Breast epithelium (tissue), 4 donors: Measurements from ENCODE around the gene SERTAD1. TPM values are rescaled to one million over a fixed set of nuclear protein-coding genes. Genes with fewer than 3 reads are reported as not detected.

ENCODE experiments used
- DNase-seq, 2 donors: peaks; one replicate each; pipeline ENCODE4 v3.0.0-alpha.2; 2019; ENCODE audit warnings: low spot score in 2 of 2
- H3K27ac ChIP-seq, 2 donors: fragments of 200-600 bp; sonication (generic) in 1 of 2; one replicate each; pipeline ENCODE4 v1.5.1; 2016 to 2019; ENCODE audit warnings: mild to moderate bottlenecking in 1 of 2
- H3K27me3 ChIP-seq, 2 donors: fragments of 200-600 bp; sonication (generic) in 1 of 2; one replicate each; pipeline versions ENCODE4 v1.5.1 to v1.6.0; 2017 to 2019; ENCODE audit warnings: control low read depth in 1 of 2, mild to moderate bottlenecking in 1 of 2
- H3K36me3 ChIP-seq: fragments of 200-600 bp; one replicate; pipeline ENCODE4 v1.5.1; 2019
- H3K4me1 ChIP-seq, 2 donors: fragments of 200-600 bp; sonication (generic); one replicate each; pipeline ENCODE4 v1.5.1; 2016 to 2019; ENCODE audit warnings: control low read depth in 1 of 2
- H3K4me3 ChIP-seq, 3 donors: fragments of 200-600 bp; sonication (generic); 1 replicate in 2 of 3; 2 replicates in 1 of 3; pipeline ENCODE4 v1.5.1; 2016 to 2019; ENCODE audit warnings: mild to moderate bottlenecking in 3 of 3, moderate library complexity in 2 of 3
- H3K9me3 ChIP-seq, 2 donors: fragments of 200-600 bp; sonication (generic) in 1 of 2; one replicate each; pipeline ENCODE4 v1.5.1; 2016 to 2019; ENCODE audit warnings: control low read depth in 1 of 2
- POLR2A ChIP-seq: fragments of 450-650 bp; IDR thresholded peaks from one replicate; pipeline ENCODE4 v1.6.1; 2016; ENCODE audit warnings: antibody characterized with exemption, mild to moderate bottlenecking, moderate library complexity
- POLR2AphosphoS5 ChIP-seq, 3 donors: sonication (generic); formaldehyde crosslinking; IDR thresholded peaks; one replicate each; pipeline ENCODE4 v1.6.1; 2017; ENCODE audit warnings: antibody characterized with exemption in 3 of 3
- intact Hi-C: fragments of 100-400 bp; cut with DNase I; formaldehyde crosslinking; loops from one replicate; pipeline ENCODE4 v1.15.1; 2023; ENCODE audit warnings: low total_unique reads
- total RNA-seq, 3 donors: library from RNA; depleted of rRNA; stranded (reverse); fragments of >200 nt; gene quantifications; one replicate each; pipeline ENCODE4 v1.1.0, GENCODE V29; 2016
- TF ChIP-seq, protein P1 (sequence below), 3 donors: fragments of 450-650 bp; IDR thresholded peaks; one replicate each; pipeline ENCODE4 v1.5.1; 2016 to 2017; ENCODE audit warnings: antibody characterized with exemption in 3 of 3, mild to moderate bottlenecking in 3 of 3, moderate library complexity in 3 of 3

SERTAD1 gene
- total RNA-seq, 3 donors from 2014 or later, result 10.4 to 25.3 (median 18.0) TPM

DNA sequence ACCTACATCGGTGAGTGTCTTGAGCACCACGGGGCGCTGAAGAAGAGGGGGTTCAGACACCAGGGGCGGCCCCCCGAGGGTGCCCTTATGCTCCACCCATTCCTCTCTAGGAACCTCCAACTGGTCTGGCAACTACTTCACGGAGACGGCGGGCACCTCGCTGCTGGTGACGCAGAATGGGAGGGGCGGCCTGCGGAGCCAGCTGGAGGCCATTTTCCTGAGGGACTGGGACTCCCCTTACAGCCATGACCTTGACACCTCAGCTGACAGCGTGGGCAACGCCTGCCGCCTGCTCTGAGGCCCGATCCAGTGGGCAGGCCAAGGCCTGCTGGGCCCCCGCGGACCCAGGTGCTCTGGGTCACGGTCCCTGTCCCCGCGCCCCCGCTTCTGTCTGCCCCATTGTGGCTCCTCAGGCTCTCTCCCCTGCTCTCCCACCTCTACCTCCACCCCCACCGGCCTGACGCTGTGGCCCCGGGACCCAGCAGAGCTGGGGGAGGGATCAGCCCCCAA is 47.9 kb downstream of the SERTAD1 start:
- no peaks in the 10 kb centered on the region for H3K36me3 ChIP-seq
- intact Hi-C loops, result no loop called here
- H3K27ac ChIP-seq, result no peak overlapping the region
- H3K4me1 ChIP-seq, result no peaks in the 10 kb centered on the region
- TF ChIP-seq POLR2A (no peak), POLR2AphosphoS5 (IDR thresholded peaks at IDR 0.05) (no peak)
- TF ChIP-seq, protein P1, sequence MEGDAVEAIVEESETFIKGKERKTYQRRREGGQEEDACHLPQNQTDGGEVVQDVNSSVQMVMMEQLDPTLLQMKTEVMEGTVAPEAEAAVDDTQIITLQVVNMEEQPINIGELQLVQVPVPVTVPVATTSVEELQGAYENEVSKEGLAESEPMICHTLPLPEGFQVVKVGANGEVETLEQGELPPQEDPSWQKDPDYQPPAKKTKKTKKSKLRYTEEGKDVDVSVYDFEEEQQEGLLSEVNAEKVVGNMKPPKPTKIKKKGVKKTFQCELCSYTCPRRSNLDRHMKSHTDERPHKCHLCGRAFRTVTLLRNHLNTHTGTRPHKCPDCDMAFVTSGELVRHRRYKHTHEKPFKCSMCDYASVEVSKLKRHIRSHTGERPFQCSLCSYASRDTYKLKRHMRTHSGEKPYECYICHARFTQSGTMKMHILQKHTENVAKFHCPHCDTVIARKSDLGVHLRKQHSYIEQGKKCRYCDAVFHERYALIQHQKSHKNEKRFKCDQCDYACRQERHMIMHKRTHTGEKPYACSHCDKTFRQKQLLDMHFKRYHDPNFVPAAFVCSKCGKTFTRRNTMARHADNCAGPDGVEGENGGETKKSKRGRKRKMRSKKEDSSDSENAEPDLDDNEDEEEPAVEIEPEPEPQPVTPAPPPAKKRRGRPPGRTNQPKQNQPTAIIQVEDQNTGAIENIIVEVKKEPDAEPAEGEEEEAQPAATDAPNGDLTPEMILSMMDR (IDR thresholded peaks at IDR 0.05), result no peak
- no peak overlapping the region for H3K4me3 ChIP-seq
- H3K9me3 ChIP-seq, result no peaks in the 10 kb centered on the region
- no peak for DNase-seq
- H3K27me3 ChIP-seq, result no peaks in the 10 kb centered on the region

DNA sequence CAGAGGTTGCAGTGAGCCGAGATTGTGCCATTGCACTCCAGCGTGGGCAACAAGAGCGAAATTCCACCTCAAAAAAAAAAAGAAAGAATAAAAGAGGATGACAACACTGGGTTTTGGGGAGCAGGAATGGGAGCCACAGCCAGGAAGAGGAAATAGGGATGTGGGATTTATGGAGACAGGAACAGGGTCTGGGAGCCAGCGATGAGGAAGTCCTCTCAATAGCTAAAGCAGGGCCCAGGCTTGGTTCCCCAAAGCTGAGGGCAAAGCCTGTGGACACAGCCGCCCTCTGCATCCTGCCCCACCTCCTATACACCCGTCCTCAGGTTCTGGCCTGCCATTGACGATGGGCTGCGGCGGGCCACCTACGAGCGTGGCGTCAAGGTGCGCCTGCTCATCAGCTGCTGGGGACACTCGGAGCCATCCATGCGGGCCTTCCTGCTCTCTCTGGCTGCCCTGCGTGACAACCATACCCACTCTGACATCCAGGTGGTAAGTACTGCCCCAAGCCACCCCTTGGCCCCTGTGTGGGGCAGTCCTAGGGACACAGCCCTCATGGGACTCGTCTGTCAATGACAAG is 49.4 kb downstream of the SERTAD1 start:
- intact Hi-C loops, result no loop called here
- no peaks in the 10 kb centered on the region for H3K9me3 ChIP-seq
- no peaks in the 10 kb centered on the region for H3K36me3 ChIP-seq
- H3K4me1 ChIP-seq, result no peaks in the 10 kb centered on the region
- H3K27ac ChIP-seq, result no peak overlapping the region
- TF ChIP-seq POLR2A (no peak), POLR2AphosphoS5 (IDR thresholded peaks at IDR 0.05) (no peak)
- TF ChIP-seq, protein P1 (IDR thresholded peaks at IDR 0.05), result no peak
- no peaks in the 10 kb centered on the region for H3K27me3 ChIP-seq
- DNase-seq, result no peak
- no peak overlapping the region for H3K4me3 ChIP-seq

DNA sequence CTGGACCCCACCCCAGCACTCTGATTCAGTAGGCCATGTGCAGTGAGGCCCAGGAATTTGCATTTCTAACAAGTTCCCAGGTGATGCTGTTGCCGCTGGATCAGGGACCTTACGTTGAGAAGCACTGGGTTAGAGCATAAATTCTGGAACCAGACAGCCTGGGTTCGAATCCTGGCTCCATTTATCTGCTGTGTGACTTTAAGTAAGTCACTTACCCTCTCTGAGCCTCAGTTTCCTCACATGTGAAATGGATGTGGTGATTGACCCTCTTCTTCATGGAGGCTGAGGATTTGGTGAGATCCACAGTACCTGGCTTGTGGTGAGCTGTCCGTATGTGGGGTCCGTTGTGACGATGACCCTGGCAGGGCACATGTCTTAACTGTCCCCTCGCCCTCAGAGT is 51.7 kb downstream of the SERTAD1 start:
- no peak for DNase-seq
- Histone ChIP-seq H3K9me3 (no peaks in the 10 kb centered on the region), H3K27me3 (no peaks in the 10 kb centered on the region), H3K36me3 (no peaks in the 10 kb centered on the region), H3K4me1 (no peaks in the 10 kb centered on the region), H3K27ac (no peak overlapping the region), H3K4me3 (no peak overlapping the region)
- no peak for TF ChIP-seq POLR2AphosphoS5 (IDR thresholded peaks at IDR 0.05)
- no peak for TF ChIP-seq POLR2A
- TF ChIP-seq, protein P1 (IDR thresholded peaks at IDR 0.05), result no peak
- intact Hi-C loops, result no loop called here

DNA sequence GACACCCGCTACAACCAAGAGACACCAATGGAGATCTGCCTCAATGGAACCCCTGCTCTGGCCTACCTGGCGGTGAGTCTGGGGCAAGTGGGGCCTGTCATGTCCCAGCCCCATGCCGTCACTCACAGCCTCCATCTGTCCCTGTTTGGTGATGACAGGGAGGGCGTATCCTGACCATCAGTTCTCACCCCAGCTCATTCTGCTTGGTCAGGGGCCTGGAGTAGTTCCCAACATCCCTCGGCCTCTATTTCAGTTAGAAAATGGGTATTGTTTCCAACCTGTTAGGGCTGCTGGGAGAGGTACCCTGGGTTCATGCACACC is 54.0 kb downstream of the SERTAD1 start:
- Histone ChIP-seq H3K4me3 (no peak overlapping the region), H3K27ac (no peak overlapping the region), H3K27me3 (no peaks in the 10 kb centered on the region), H3K4me1 (no peaks in the 10 kb centered on the region), H3K9me3 (no peaks in the 10 kb centered on the region), H3K36me3 (no peaks in the 10 kb centered on the region)
- DNase-seq, result no peak
- intact Hi-C loops, result no loop called here
- TF ChIP-seq POLR2AphosphoS5 (IDR thresholded peaks at IDR 0.05) (no peak), POLR2A (no peak)
- TF ChIP-seq, protein P1 (IDR thresholded peaks at IDR 0.05), result no peak

Other genes starting within 250 kb of the SERTAD1 start
- 10 to 100 TPM in 2 of 3 donors, 1 to 10 TPM in 1; 6.1 to 13.5 (median 10.2) TPM for gene MAP3K10, start 234.6 kb downstream of the SERTAD1 start, total RNA-seq
- under 1 TPM in 1 of 3 donors, not detected in 2; 0.29 TPM for gene TTC9B, start 207.6 kb downstream of the SERTAD1 start, total RNA-seq
- 1 to 10 TPM in 1 of 3 donors, under 1 TPM in 1, not detected in 1; 0.29 to 2.3 TPM for gene CCNP, start 199.3 kb downstream of the SERTAD1 start, total RNA-seq
- gene AKT2, start 140.6 kb downstream of the SERTAD1 start, total RNA-seq, result 10 to 100 TPM; 83.4 to 88.3 (median 84.9) TPM
- gene C19orf47, start 77.6 kb downstream of the SERTAD1 start, total RNA-seq, result 10 to 100 TPM in 2 of 3 donors, 1 to 10 TPM in 1; 6.7 to 13.0 (median 10.2) TPM
- 100 to 1,000 TPM; 165 to 473 (median 221) TPM for gene PLD3, start 77.3 kb downstream of the SERTAD1 start, total RNA-seq
- gene HIPK4, start 35.8 kb downstream of the SERTAD1 start, total RNA-seq, result under 1 TPM in 2 of 3 donors, not detected in 1; 0.16 to 0.33 TPM
- gene PRX, start 12.6 kb downstream of the SERTAD1 start, total RNA-seq, result 1 to 10 TPM; 2.7 to 9.1 (median 5.2) TPM
- 10 to 100 TPM; 17.3 to 28.1 (median 25.2) TPM for gene SERTAD3, start 18.3 kb upstream of the SERTAD1 start, total RNA-seq
- 100 to 1,000 TPM; 206 to 322 (median 284) TPM for gene BLVRB, start 39.8 kb upstream of the SERTAD1 start, total RNA-seq
- 1 to 10 TPM; 1.3 to 1.6 (median 1.6) TPM for gene SPTBN4, start 41.0 kb upstream of the SERTAD1 start, total RNA-seq
- gene SHKBP1, start 150.9 kb upstream of the SERTAD1 start, total RNA-seq, result 10 to 100 TPM; 25.8 to 42.9 (median 34.1) TPM
- gene LTBP4, start 175.4 kb upstream of the SERTAD1 start, total RNA-seq, result 100 to 1,000 TPM in 1 of 3 donors, 10 to 100 TPM in 2; 52.7 to 130 (median 89.1) TPM